ENCODE measurements around the gene ADAMTSL1. TPM values are rescaled to one million over a fixed set of nuclear protein-coding genes. Genes with fewer than 3 reads are reported as not detected.

ADAMTSL1 gene
- total RNA-seq, 2 experiments from 2014 or later, result not detected

GRCh38 chr9:18433620-18434019 is 40.3 kb upstream of the ADAMTSL1 start:
- Mint-ChIP-seq H3K9me3 (no peaks in the 10 kb centered on the region), H3K27me3 (peaks cover 19% of the 10 kb centered on the region), H3K4me1 (ENCODE audit: low read depth) (no peaks in the 10 kb centered on the region), H3K4me3 (no peak overlapping the region), H3K36me3 (ENCODE audit: low read depth) (no peaks in the 10 kb centered on the region), H3K27ac (no peak overlapping the region)
- intact Hi-C loops (cut with micrococcal nuclease), result no loop called here
- ChIA-PET CTCF (interaction anchor here (1.9 kb wide), 1 partner anchor 9 kb away, joined by 12 read pairs; no protein-coding TSS in a partner anchor), POLR2A (no interaction called here)
- ATAC-seq, result no peak
- no peak for TF ChIP-seq CTCF (IDR thresholded peaks at IDR 0.05)
- DNase-seq, result no peak

- ATAC-seq, result no peak
- H3K27me3 Mint-ChIP-seq, result peaks cover 29% of the 10 kb centered on the region
- no peak overlapping the region for H3K27ac Mint-ChIP-seq
- no peak overlapping the region for H3K4me3 Mint-ChIP-seq
- intact Hi-C loops (cut with micrococcal nuclease), result no loop called here
- TF ChIP-seq CTCF (IDR thresholded peaks at IDR 0.05), result no peak
- ChIA-PET POLR2A (no interaction called here), CTCF (interaction anchor here (0.6 kb wide), 1 partner anchor 71 kb away, joined by 3 read pairs; no protein-coding TSS in a partner anchor)
- H3K36me3 Mint-ChIP-seq (ENCODE audit: low read depth), result no peaks in the 10 kb centered on the region
- no peak for DNase-seq
- no peaks in the 10 kb centered on the region for H3K4me1 Mint-ChIP-seq (ENCODE audit: low read depth)
- no peaks in the 10 kb centered on the region for H3K9me3 Mint-ChIP-seq
Measured at GRCh38 chr9:18437315-18438201, 36.4 kb upstream of the ADAMTSL1 start.

- peaks cover 29% of the 10 kb centered on the region for H3K27me3 Mint-ChIP-seq
- intact Hi-C loops (cut with micrococcal nuclease), result no loop called here
- H3K4me1 Mint-ChIP-seq (ENCODE audit: low read depth), result no peaks in the 10 kb centered on the region
- H3K36me3 Mint-ChIP-seq (ENCODE audit: low read depth), result no peaks in the 10 kb centered on the region
- CTCF ChIA-PET, result interaction anchor here (0.6 to 1.3 kb wide), 3 partner anchors 11 to 184 kb away, joined by 3 to 5 read pairs (median 3); no protein-coding TSS in a partner anchor
- no peak overlapping the region for H3K4me3 Mint-ChIP-seq
- POLR2A ChIA-PET, result no interaction called here
- no peaks in the 10 kb centered on the region for H3K9me3 Mint-ChIP-seq
- no peak for TF ChIP-seq CTCF (IDR thresholded peaks at IDR 0.05)
- DNase-seq (no peak), ATAC-seq (no peak)
- H3K27ac Mint-ChIP-seq, result no peak overlapping the region
Measured at GRCh38 chr9:18438300-18438925, 35.5 kb upstream of the ADAMTSL1 start.

- no peak for ATAC-seq
- H3K4me3 Mint-ChIP-seq, result no peak overlapping the region
Measured at GRCh38 chr9:18438951-18439350, 35.0 kb upstream of the ADAMTSL1 start.

More at GRCh38 chr9:18438951-18439350, 35.0 kb upstream of the ADAMTSL1 start:
- intact Hi-C loops (cut with micrococcal nuclease), result no loop called here
- Mint-ChIP-seq H3K36me3 (ENCODE audit: low read depth) (no peaks in the 10 kb centered on the region), H3K27me3 (peaks cover 29% of the 10 kb centered on the region), H3K9me3 (no peaks in the 10 kb centered on the region), H3K27ac (no peak overlapping the region), H3K4me1 (ENCODE audit: low read depth) (no peaks in the 10 kb centered on the region)
- POLR2A ChIA-PET, result no interaction called here
- no peak for DNase-seq
- TF ChIP-seq CTCF (IDR thresholded peaks at IDR 0.05), result no peak
- CTCF ChIA-PET, result interaction anchor here (1.3 kb wide), 1 partner anchor 184 kb away, joined by 5 read pairs; no protein-coding TSS in a partner anchor
